ENCODE data around the gene AIRE.

DNA sequence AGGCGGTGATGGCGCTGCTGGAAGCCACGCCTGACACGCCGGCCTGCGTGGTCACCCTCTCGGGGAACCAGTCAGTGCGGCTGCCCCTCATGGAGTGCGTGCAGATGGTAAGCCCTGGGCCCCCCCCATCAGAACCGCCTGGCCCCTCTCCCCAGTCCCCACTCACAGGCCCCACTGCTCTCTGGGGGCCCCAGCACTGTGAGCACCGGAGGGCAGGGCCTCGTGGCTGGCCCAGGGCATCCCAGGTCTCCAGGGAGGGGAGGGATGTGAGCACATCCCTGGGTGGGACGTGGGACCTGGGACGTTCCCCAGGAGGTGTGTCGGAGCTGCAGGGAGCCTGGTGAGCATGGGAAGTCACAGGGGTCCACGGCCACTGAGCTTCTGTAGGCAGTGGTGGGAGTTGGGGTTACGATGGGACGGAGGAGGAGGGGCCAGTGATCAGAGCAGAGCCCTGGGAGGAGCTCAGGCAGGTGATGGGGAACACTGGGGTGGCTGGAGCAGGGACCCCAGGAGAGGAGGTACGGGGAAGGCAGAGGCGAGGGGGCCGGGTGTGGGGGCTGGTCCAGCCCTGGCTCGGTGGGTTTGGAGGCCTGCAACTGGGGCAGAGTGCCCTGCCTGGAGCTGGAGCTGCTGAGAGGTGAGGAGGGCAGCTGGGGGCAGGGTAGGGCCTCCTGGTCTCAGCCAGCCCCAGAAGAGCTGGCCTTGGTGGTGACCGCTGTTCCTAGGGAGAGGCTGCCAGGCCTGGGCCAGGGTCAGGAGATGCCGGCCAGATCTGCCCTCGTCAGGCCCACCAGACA, 33.0 kb downstream of the AIRE start:
- TF ChIP-seq POLR2A (IDR thresholded peaks at IDR 0.05), result no peak
- TF ChIP-seq, protein P1, sequence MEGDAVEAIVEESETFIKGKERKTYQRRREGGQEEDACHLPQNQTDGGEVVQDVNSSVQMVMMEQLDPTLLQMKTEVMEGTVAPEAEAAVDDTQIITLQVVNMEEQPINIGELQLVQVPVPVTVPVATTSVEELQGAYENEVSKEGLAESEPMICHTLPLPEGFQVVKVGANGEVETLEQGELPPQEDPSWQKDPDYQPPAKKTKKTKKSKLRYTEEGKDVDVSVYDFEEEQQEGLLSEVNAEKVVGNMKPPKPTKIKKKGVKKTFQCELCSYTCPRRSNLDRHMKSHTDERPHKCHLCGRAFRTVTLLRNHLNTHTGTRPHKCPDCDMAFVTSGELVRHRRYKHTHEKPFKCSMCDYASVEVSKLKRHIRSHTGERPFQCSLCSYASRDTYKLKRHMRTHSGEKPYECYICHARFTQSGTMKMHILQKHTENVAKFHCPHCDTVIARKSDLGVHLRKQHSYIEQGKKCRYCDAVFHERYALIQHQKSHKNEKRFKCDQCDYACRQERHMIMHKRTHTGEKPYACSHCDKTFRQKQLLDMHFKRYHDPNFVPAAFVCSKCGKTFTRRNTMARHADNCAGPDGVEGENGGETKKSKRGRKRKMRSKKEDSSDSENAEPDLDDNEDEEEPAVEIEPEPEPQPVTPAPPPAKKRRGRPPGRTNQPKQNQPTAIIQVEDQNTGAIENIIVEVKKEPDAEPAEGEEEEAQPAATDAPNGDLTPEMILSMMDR (IDR thresholded peaks at IDR 0.05 in 4 of 5, conservative IDR thresholded peaks at IDR 0.05 in 1 of 5), result no peak

Data from gastrocnemius medialis (tissue), 4 donors.